Measurements from ENCODE around the gene USH2A.
"Not testable (repeated sequence)": the region's sequence is repeated elsewhere in the genome, so short reads cannot be mapped to it uniquely, and the experiment has no call there.

The USH2A gene

DNA sequence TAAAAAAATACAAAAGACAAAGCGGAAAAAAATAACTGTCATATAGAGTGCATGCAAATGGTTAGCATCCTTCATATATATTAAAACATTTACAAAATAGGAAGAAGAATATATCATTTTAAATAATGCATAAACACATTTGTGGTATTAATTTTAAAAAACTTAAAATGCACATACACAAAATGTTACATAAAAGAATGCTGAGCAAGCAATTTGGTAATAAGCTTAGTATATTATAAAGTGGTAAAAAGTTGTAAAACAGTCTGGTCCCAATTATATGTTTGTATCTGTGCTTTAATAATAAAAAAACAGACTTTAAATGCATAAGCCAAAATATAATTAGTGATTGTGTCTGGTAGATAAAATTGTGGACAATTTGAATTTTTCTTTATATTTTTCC lies 394.6 kb downstream of the USH2A start:
- DNase-seq, result no peak

DNA sequence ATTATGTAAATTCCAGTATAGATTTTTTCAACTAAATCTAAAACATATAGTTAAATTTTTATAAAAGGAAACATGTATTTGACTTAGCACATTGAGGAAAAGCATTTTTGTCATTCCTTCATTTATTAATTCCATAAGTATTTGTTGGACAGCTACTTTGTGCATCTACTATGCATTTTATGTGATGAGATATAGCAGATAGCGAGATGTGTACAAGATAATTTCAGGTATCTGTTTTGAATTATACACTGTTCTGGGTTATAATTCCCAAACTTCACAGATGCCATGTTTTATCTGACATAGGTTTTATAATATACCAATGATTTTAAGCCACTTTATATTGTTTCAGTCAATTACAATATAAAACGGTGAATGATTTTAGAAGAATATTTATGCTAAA lies 398.7 kb downstream of the USH2A start:
- no peak for DNase-seq

DNA sequence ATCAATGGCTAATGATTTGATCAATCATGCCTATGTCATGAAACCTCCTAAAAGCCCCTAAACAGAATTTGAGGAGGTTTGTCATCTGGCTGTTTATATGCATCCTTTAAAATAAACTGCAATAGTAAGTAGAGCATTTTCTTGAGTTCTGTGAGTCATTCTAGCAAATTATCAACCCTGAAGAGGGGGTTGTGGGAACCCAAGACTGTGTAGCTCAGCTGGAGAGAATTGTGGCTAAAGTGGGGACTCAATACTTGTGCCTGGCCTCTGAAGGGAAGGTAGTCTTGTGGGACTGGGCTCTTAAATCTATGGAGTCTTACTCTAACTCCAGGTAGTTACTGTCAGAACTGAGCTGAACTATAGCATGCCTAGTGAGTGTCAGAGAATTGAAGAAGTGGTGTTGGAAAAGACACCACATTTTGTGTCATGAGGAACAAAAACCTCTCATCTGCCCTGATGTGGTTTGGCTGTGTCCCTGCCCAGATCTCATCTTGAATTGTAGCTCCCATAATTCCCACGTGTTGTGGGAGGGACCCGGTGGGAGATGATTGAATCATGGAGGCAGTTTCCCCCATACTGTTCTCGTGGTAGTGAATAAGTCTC lies 402.4 kb downstream of the USH2A start:
- no peak for DNase-seq

DNA sequence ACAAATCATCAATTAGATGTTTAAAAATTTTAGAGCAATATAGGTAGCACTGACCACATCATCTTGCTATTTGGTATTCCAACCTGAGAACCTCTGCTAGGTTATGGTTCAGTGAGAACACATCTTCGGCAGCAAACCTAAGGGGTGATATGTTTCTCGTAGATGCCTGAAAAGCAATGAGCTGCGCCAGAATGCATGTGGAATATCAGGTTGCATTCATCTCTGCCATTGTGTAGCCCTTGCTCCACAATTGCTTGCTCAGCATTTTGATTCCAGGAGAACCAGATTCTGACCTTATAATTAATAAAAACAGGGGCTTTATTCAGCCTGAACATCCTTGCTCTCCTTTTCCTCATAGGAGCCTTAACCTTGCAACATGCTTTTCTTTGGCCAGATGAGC lies 408.1 kb downstream of the USH2A start:
- DNase-seq, result no peak

DNA sequence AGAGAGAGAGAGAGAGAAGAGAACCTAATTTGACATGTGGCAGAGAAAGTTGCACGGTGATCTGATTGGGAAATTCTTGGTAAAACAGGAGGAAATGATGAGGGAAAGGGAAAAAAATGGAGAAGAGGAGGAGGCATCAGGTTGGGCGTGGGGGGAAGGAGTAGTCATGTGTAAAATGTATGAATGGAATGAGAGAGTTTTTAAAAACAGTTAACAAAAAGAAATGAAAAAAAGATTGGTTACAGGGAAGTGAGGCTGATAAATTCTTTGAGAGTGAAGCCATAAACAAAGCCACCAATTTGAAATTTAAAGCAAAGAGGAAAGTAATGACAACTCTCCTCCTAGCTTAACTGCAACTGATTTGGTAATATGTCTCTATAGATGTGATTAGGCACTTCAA lies 409.2 kb downstream of the USH2A start:
- no peak for DNase-seq

DNA sequence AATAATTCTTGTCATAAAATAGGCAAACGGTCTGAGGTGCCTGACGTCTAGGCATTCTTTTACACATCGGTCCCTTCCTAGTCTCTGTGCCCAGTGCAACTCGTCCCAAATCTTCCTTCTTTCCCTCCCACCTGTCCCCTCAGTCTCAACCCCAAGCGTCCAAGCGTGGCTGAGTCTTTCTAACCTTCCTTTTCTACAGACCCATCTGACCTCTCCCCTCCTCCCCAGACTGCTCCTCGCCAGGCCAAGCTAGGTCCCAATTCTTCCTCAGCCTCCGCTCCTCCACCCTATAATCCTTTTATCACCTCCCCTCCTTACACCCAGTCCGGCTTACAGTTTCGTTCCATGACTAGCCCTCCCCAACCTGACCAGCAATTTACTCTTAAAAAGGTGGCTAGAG lies 413.8 kb downstream of the USH2A start:
- DNase-seq, result not testable (repeated sequence)

DNA sequence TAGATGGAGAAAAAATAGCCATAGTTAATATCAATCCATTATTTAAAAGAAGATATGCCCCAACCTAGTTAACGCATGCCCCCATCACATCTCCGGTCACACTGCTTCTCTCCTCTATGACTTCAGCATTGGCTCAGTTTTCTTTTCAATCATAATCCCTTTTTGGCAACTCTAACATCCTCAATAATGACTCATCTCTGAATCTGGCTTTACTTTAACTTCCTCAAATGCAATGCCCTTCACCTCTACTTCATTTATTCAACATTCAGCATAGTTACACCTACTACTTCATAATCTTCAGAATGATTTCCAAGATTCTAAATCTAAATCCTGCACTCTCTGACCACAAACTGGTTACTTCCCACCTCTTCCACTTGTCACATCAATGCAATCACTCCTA lies 417.3 kb downstream of the USH2A start:
- DNase-seq, result no peak

DNA sequence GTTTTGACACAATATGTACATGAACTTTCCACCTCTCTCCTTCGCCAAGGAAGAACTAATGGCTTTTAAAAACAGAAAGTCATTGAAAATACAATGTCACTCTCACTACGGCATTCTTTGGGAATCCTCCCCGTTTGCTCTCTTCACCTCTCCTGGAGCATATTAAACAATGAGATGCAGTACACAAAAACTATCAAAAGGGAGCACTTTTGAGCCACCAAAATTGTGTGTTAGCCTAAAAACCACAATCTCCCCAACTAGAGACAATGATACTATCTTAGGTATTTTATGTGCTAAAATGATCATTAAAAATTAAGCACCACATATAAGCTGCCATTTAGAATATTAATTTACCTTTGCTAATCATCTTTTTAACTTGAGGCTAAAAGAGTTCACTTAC lies 430.6 kb downstream of the USH2A start:
- no peak for DNase-seq

DNA sequence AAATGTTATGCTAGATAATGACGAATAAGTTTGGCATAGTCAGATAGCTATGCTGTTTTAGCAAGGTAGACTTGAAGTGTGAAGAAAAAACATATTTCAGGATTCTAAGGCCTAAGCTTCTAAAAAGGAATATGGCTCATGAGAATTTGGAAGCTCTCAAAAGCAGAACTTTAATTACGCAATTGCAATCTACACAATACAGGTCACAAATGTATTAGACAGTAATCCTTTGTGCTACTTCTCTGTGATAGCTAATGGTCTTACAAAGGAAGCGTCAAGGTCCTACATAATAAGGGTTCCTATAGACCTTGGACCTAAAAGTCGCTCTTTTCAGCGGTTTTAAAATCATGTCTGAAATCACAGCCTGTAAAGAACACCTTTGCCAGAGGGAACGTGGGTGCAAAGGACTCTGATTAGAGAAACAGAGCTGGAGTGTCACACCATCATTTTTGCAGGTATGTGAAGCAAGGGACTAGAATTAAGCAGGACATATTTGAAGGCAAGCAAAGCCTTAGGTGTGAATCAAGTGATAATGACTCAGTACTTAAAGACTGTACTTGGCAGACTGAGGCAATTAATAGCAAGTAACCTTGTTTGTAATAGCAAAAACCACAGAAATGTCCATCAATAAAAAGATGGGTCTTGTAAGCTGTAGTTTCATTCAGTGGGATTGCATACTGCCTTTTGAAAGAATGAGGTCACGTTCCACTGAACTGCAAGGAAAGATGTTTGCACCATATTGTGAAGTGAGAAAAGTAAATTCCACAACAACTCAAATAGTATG lies 436.0 kb downstream of the USH2A start:
- no peak for DNase-seq

DNA sequence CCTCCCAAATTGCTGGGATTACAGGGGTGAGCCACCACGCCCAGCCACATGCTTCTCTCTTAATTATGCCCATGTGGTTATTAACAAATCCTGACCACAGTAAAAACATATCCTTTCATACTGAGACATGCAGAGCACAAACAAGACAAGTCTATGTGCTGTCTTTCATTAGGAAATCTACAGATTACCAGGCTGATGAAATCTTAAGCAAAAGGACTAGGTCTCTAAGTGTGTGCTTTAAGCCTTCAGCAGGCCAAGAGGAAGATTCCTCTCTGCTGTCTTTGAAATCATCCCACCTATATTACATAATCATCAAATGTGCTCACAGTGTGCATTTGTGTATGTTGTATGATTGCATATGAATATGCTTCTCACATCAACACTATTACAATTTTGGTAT lies 436.8 kb downstream of the USH2A start:
- DNase-seq, result no peak

DNA sequence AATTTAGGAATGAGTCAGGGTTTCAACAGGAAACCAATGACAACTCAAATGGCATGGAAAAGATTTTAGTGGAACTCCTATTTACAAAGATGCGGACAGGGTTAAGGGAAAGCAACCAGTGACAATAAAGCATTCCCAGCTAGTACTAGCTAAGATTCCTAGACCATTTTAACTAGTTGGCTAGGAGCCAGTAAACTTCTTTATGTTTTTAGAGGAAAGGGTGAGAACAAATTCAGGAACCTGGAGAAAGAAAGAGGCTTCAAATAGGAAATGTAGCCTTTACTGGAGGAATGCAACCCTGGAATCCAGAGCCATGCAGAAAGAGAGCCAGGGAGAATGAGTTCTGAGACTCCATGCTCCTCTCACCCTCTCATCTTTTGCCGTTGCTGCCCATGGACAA lies 439.6 kb downstream of the USH2A start:
- no peak for DNase-seq

DNA sequence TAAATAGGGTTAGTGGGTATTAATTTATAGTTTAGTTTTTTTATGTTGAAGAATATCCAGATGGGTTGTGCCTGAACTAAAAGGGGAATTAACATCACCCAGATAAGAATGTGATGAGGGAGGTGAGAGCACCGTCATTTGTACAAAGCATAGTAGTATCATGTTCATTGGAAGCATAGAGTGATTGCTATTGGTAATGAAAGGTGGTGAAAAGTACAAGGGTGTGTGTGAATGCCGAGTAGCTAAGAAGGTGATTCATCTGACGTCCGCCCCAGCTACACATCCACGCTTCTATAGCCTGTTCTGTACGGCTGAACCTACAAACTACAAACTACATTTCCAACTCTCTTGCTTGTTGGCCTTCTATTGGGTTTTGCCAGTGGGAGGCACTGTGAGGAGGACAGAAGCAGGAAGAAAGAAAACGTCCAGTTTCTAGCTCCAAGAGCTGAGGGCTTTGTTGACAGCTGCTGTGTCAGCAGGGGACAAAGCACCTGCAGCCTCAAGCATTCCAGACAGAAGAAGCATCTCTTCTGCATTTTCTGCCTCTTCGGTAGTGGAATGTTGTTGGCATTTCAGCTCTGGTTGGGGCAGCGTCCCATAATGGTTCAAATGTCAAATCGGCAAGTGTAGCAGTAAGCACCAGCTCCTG lies 451.3 kb downstream of the USH2A start:
- DNase-seq, result no peak

DNA sequence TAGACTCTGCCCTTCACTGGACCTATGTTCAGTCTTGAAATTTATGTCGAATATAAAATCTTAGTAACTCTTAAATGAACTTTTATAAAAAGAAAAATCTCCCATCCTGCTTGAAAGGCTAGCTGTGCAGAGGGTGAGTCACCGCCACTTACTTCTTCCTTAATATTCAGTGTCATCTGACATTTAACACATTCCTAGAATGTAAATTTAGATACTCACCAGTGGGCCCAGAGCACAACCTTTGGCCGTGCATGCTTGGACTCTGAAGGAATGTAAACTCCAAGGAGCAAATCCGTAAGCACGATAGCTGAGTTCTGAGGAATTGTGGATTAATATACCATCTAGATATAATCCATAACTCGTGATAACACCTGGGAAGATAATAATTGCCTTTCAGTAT lies 452.8 kb downstream of the USH2A start:
- DNase-seq, result no peak

DNA sequence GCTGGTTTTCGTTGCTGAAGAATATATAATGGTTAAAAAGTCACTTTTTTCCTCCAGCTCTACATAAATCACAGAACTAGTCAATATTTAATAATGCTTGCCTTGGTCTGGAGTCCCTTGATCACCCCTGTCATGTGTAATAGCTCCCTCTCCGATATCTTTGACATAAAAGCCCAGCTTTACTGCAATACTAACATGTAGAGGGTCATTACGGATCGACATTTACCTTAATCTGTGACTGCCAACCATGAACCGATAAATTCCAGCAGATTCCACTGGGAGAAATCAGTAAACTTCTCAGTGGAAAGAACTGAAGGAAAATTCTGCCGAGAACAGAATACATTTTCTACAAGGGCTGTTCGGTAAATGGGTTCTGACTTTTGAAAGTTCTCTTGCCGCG lies 459.6 kb downstream of the USH2A start:
- no peak for DNase-seq

DNA sequence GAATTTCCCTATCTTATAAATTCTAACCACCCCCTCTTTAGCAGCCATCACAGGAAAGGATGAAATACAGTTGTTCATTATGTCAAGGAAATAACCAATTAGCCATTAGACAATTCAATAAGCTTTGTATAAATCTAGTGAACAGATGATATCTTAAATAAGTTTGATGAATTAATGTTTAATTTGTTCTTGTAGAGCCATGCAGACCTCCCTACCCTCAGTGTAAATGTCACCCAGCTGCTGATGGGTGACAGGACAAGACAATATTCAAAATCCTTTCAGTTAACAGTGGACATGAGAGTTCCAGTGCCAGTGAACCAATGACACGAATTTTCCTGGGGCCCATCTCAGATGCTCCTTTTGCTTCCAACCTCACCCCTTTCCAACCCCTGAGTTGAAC lies 460.2 kb downstream of the USH2A start:
- no peak for DNase-seq

DNA sequence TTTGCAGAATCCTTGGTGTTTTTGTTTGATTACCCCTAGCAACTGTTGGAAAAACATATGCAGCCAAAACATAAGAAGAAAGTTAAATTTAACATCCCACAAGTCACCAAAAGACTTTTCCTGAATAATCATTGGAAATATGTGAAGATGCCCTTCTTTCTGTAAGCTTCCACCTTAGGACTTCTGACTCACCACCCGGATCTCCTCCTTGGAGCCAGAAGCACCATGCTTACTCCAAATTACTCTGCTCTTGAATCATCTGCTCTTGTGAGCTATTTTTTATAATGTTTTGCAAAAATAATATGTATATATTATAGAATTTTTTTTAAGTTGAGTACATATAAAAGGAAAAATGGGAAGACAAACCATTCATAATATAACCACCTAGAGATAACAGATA lies 464.4 kb downstream of the USH2A start:
- no peak for DNase-seq

DNA sequence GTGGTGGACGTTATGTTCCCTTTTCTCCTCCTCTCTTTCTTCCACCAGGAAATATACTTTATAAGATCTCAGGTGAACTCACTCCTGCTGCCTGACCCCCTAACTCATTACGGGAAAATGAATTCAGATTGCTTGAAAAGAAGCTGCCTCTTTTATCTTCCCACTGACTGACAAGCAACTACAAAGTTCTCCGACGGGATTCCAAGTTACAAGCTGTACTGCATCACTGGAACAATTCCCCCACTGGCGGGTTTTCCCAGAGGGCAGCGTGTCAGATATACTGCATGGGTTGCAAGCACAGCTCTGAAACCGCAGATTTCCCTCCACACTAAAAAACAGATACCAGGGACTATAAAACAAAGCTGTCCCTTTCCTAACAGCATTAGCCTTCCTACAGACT lies 465.6 kb downstream of the USH2A start:
- DNase-seq, result no peak

DNA sequence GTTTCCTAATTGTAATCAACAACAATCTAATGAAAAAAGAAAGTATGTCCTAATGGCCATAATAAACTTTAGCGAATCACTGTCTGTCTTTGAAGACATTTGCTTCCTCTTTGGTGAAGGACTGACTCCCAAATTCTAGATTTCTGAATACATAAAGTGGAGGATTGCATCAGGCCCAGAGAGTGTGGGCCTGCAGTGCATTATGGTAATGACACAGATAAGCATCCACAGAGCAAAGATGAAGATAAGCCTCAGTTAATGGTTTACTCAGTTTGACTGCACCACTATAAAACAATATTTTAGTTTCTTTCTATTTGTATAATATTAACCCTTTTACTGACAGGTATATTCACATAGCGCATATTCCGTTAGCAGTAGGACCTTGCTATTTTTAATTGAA lies 490.7 kb downstream of the USH2A start:
- no peak for DNase-seq

DNA sequence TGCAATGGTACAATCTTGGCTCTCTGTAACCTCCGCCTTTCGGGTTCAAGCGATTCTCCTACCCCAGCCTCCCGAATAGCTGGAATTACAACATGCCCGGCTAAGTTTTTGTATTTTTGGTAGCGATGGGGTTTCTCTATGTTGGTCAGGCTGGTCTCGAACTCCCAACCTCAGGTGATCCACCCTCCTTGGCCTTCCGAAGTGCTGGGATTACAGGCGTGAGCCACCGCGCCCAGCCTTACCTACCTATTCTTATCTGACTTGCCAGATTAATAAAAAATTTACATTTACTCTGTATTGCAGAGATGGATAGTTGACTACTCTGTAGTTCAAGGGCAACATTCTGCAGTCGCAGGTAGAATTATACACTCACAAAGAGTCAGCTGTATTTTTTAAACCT lies 496.6 kb downstream of the USH2A start:
- DNase-seq, result no peak

DNA sequence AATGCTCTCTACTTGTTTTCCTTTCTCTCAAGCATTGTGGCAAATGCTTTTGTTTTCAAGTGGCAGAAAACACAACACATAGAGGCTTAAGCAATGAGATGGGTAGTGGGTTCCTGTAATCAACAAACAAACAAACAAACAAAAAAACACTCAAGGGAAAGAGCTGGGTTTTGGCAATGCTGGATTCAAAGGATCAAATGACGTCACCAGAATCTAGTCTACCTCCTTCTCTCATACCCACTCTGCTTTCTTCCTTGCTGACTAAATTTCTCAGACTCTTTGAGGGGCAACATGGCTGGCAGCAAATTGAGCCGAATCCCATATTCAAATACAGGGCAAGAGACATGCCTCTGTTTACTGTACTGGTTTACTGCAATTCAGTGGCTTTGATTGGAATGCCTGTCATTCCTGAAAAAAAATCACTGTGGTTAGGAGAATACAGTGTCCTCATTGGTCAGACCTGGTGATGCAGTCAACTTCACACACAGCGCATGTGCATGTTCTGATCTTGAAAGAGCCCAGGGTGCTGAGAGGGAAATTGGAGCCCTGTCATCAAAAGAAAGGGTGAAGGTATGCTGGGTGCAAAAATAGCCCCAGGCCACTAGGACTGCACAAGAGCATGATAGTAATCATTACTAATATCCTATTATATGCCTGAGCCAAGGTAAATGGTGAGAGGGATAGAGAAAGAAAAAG lies 500.0 kb downstream of the USH2A start:
- DNase-seq, result no peak

DNA sequence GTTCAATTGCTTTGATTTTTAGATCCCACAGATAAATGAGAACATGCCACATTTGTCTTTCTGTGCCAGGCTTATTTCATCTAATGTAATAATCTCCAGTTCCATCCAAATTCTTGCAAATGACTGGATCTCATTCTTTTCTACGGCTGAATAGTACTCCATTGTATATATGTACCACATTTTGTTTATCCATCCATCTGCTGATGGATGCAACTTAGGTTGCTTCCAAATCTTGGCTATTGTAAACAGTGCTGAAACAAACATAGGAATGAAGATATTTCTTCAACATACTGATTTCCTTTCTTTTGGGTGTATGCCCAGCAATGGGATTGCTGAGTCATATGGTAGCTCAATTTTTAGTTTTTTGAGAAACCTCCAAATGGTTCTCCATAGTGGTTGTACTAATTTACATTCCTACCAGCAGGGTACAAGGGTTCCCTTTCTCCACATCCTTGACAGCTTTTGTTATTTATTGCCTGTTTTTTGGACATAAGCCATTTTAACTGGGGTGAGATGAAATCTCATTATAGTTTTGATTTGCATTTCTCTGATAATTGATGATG lies 511.8 kb downstream of the USH2A start:
- no peak for DNase-seq

DNA sequence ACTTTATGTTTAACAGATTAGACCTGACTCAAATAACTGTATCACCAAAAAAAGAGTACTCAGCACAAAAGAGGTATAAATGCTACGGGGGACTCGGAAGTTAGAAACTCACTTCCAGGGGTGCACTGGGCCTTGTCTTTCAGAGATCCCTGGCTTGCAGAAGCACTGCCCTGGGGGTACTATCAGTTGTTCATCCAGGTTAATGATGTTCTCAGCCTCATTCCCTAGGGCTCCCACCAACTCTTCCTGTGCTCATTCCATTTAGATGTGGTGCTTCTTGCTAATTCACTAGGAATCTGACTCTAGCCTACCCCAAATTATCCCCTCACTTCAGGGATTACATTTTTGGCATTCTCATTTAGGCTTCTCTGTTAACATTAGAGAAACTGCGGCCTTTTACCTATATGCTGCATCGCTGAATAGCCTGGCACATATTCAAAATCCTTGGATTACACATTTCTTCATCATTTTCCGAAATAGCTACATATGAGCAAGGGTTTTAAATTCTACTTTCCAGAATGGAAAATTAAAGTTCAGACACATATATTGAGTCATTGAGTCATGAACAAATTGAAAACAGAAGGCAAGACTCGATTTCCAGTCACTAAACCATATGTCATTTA lies 517.6 kb downstream of the USH2A start:
- no peak for DNase-seq

DNA sequence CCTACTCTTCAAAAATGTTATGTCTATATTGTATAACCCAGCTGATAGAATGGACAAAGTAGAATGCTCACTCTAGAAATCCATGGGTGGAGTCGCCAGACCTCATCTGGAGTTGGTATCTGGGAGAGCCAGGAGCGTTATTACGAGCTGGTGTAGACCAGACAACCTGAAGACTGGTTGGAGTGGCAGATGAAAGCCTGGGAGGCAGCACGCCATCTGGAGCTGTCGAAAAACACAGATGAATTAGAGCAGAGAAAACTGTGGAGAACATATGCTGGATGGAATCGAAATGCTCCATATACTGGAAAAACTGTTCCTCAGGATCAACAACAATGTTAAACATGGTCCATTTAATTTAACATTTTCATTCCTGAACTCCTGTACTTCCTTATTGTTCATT lies 522.6 kb downstream of the USH2A start:
- no peak for DNase-seq

All from activated CD4-positive, alpha-beta T cell treated with anti-CD3 and anti-CD28 coated beads for 48 hours (primary cell).